ENCODE measurements around the gene PPP1R1C.

DNA sequence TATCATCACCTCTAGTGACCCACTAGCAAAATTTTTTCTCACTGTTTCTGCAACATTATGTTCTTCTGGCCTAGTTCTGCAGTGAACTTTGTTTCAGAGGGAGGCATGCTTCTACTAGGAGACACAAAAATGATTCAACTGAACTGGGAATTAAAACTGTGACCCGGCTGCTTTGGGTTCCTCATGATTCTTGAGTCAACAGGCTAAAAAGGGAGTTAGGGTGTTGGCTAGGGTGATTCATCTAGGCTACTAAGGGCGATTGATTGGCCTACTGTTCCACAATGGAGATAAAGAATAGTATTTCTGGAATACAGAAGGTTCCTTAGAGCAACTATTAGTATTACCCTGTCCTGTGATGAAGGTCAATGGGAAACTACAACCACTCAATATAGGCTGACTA is 179.5 kb downstream of the PPP1R1C start:
- TF ChIP-seq NFE2L1 (CRISPR knock-in tag; IDR thresholded peaks at IDR 0.05; ENCODE audit: borderline replicate concordance) (no peak), CHD2 (IDR thresholded peaks at IDR 0.05; ENCODE audit: low read depth, low read length) (no peak), ZNF121 (CRISPR knock-in tag; IDR thresholded peaks at IDR 0.05) (no peak), RNF2 (conservative IDR thresholded peaks at IDR 0.05; ENCODE audit: low read depth) (no peak), POLR2A (IDR thresholded peaks at IDR 0.05; ENCODE audit: insufficient read depth in 1 of 2, low read depth in 2 of 2, low read length in 2 of 2) (no peak), STAT5B (CRISPR knock-in tag; IDR thresholded peaks at IDR 0.05) (no peak), POLR2AphosphoS5 (IDR thresholded peaks at IDR 0.05; ENCODE audit: low read depth, low read length) (no peak)
- TF ChIP-seq, protein P1, sequence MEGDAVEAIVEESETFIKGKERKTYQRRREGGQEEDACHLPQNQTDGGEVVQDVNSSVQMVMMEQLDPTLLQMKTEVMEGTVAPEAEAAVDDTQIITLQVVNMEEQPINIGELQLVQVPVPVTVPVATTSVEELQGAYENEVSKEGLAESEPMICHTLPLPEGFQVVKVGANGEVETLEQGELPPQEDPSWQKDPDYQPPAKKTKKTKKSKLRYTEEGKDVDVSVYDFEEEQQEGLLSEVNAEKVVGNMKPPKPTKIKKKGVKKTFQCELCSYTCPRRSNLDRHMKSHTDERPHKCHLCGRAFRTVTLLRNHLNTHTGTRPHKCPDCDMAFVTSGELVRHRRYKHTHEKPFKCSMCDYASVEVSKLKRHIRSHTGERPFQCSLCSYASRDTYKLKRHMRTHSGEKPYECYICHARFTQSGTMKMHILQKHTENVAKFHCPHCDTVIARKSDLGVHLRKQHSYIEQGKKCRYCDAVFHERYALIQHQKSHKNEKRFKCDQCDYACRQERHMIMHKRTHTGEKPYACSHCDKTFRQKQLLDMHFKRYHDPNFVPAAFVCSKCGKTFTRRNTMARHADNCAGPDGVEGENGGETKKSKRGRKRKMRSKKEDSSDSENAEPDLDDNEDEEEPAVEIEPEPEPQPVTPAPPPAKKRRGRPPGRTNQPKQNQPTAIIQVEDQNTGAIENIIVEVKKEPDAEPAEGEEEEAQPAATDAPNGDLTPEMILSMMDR (CRISPR knock-in tag; IDR thresholded peaks at IDR 0.05): no peak
